CD4-positive, alpha-beta T cell (primary cell): ENCODE results near the gene HOXC11. TPM values are rescaled to one million over a fixed set of nuclear protein-coding genes. Genes with fewer than 3 reads are reported as not detected.

ENCODE experiments used
- ATAC-seq: fragments of 200-7000 bp; cut with Tn5 transposase; one replicate; pipeline ENCODE4 v1.10.0; 2022; ENCODE audit warnings: mild to moderate bottlenecking; ENCODE audit not compliant: poor library complexity
- CTCF ChIA-PET: fragments of 350-600 bp; sonication (Branson Sonifier 250); formaldehyde crosslinking; loops from one replicate; lab custom pipeline; 2021; ENCODE audit warnings: antibody characterized with exemption, inconsistent platforms; lab: Charles Lee
- POLR2A ChIA-PET: fragments of 350-600 bp; sonication (Branson Sonifier 250); formaldehyde crosslinking; loops from one replicate; lab custom pipeline; 2021; ENCODE audit warnings: antibody characterized with exemption, inconsistent platforms; lab: Charles Lee
- DNase-seq, 14 experiments: peaks; one replicate each; pipeline ENCODE4 v3.0.0-alpha.2; 2013 to 2020; ENCODE audit warnings: mixed read lengths in 2 of 14
- H3K27ac ChIP-seq, 2 donors: one replicate each; pipeline versions ENCODE4 v1.5.1 to v1.7.0; 2013; ENCODE audit warnings: low read length in 2 of 2, low read depth in 1 of 2, mild to moderate bottlenecking in 1 of 2
- H3K27me3 ChIP-seq, 2 experiments: 1 replicate in 1 of 2; 2 replicates in 1 of 2; pipeline versions ENCODE4 v1.6.1 to v1.7.0; 2013; ENCODE audit warnings: low read length in 2 of 2, control low read depth in 1 of 2, mild to moderate bottlenecking in 1 of 2, moderate library complexity in 1 of 2; ENCODE audit not compliant: insufficient read depth in 2 of 2, control insufficient read depth in 1 of 2
- H3K36me3 ChIP-seq: one replicate; pipeline ENCODE4 v1.6.1; 2013; ENCODE audit warnings: low read length, control low read depth; ENCODE audit not compliant: insufficient read depth
- H3K4me1 ChIP-seq: one replicate; pipeline ENCODE4 v1.6.1; 2013; ENCODE audit warnings: low read length, control low read depth; ENCODE audit not compliant: insufficient read depth
- H3K4me3 ChIP-seq: one replicate; pipeline ENCODE4 v1.5.1; 2013; ENCODE audit warnings: mild to moderate bottlenecking, low read length, moderate library complexity
- H3K9me3 ChIP-seq, 2 experiments: 1 replicate in 1 of 2; 2 replicates in 1 of 2; pipeline versions ENCODE4 v1.6.1 to v1.7.0; 2013; ENCODE audit warnings: low read length in 2 of 2, mild to moderate bottlenecking in 2 of 2, control low read depth in 1 of 2, moderate library complexity in 1 of 2; ENCODE audit not compliant: control insufficient read depth in 1 of 2, insufficient read depth in 1 of 2
- H3K27ac Mint-ChIP-seq: one replicate; pipeline ENCODE4 v1.8.0; 2020; ENCODE audit warnings: mixed read lengths
- H3K27me3 Mint-ChIP-seq: one replicate; pipeline ENCODE4 v1.8.0; 2021; ENCODE audit warnings: mixed read lengths
- H3K36me3 Mint-ChIP-seq: one replicate; pipeline ENCODE4 v1.8.0; 2021; ENCODE audit warnings: low read depth, mixed read lengths
- H3K4me1 Mint-ChIP-seq: one replicate; pipeline ENCODE4 v1.8.0; 2021; ENCODE audit warnings: low read depth, mixed read lengths
- H3K4me3 Mint-ChIP-seq: one replicate; pipeline ENCODE4 v1.8.0; 2020; ENCODE audit warnings: mild to moderate bottlenecking, mixed read lengths
- H3K9me3 Mint-ChIP-seq: one replicate; pipeline ENCODE4 v1.8.0; 2020; ENCODE audit warnings: mixed read lengths
- CTCF ChIP-seq: fragments of 200-600 bp; IDR thresholded peaks from one replicate; pipeline ENCODE4 v1.8.0; 2022; ENCODE audit warnings: antibody characterized with exemption, mild to moderate bottlenecking
- intact Hi-C, 2 experiments: fragments of 100-400 bp; cut with DNase I in 1 of 2; cut with micrococcal nuclease in 1 of 2; formaldehyde crosslinking; loops; one replicate each; pipeline versions ENCODE4 v1.15.1 to v1.9.0; 2023 to 2025; cut with DNase I, micrococcal nuclease
- total RNA-seq, 174 experiments: library from RNA in 2 of 174; stranded (reverse) in 2 of 174; gene quantifications; one replicate each; pipeline ENCODE4 v1.2.3 and lab custom pipeline; 2021 to 2026

HOXC11 gene
- total RNA-seq, 2 experiments from 2014 or later = not detected

GRCh38 chr12:53944907-53945847, 27.7 kb upstream of the HOXC11 start:
- ATAC-seq = no peak
- intact Hi-C loops = no loop called here
- Mint-ChIP-seq H3K36me3 (no peaks in the 10 kb centered on the region), H3K27me3 (peaks cover 99% of the 10 kb centered on the region), H3K27ac (no peak overlapping the region), H3K9me3 (no peaks in the 10 kb centered on the region), H3K4me3 (no peak overlapping the region), H3K4me1 (peaks cover 1% of the 10 kb centered on the region)
- H3K27me3 ChIP-seq = peaks cover 89 to 97% of the 10 kb centered on the region in 2 experiments
- DNase-seq = no peak
- H3K4me1 ChIP-seq = peaks cover 5% of the 10 kb centered on the region
- H3K9me3 ChIP-seq = peaks cover 0 to 26% of the 10 kb centered on the region in 2 experiments
- ChIA-PET POLR2A (no interaction called here), CTCF (no interaction called here)
- no peak overlapping the region for H3K27ac ChIP-seq
- no peaks in the 10 kb centered on the region for H3K36me3 ChIP-seq
- TF ChIP-seq CTCF = no peak
- H3K4me3 ChIP-seq = no peak overlapping the region

- Histone ChIP-seq H3K27me3 (peaks cover 93 to 99% of the 10 kb centered on the region in 2 experiments), H3K4me1 (peaks cover 20% of the 10 kb centered on the region), H3K9me3 (peaks cover 4 to 49% of the 10 kb centered on the region in 2 experiments), H3K27ac (no peak overlapping the region), H3K4me3 (no peak overlapping the region), H3K36me3 (no peaks in the 10 kb centered on the region)
- intact Hi-C loops = no loop called here
- no peaks in the 10 kb centered on the region for H3K9me3 Mint-ChIP-seq
- no peak for DNase-seq
- no peak overlapping the region for H3K4me3 Mint-ChIP-seq
- POLR2A ChIA-PET = no interaction called here
- no peak for TF ChIP-seq CTCF
- no peaks in the 10 kb centered on the region for H3K36me3 Mint-ChIP-seq
- H3K4me1 Mint-ChIP-seq = no peaks in the 10 kb centered on the region
- CTCF ChIA-PET = no interaction called here
- H3K27ac Mint-ChIP-seq = no peak overlapping the region
- ATAC-seq = no peak
- peaks cover 99% of the 10 kb centered on the region for H3K27me3 Mint-ChIP-seq
Measured at GRCh38 chr12:53947743-53948142, 25.2 kb upstream of the HOXC11 start.

GRCh38 chr12:53948650-53949593, 24.0 kb upstream of the HOXC11 start:
- DNase-seq (no peak), ATAC-seq (no peak)
- H3K4me1 ChIP-seq = peaks cover 24% of the 10 kb centered on the region
- intact Hi-C loops = no loop called here
- ChIA-PET POLR2A (no interaction called here), CTCF (no interaction called here)
- H3K4me3 ChIP-seq = no peak overlapping the region
- Mint-ChIP-seq H3K36me3 (no peaks in the 10 kb centered on the region), H3K4me1 (peaks cover 9% of the 10 kb centered on the region), H3K9me3 (no peaks in the 10 kb centered on the region), H3K4me3 (no peak overlapping the region), H3K27me3 (peaks cover 99% of the 10 kb centered on the region), H3K27ac (no peak overlapping the region)
- peaks cover 4 to 58% of the 10 kb centered on the region in 2 experiments for H3K9me3 ChIP-seq
- H3K36me3 ChIP-seq = no peaks in the 10 kb centered on the region
- H3K27ac ChIP-seq = no peak overlapping the region
- peaks cover 99% of the 10 kb centered on the region in 2 experiments for H3K27me3 ChIP-seq
- no peak for TF ChIP-seq CTCF
